ENCODE data around the gene NT5DC1.

DNA sequence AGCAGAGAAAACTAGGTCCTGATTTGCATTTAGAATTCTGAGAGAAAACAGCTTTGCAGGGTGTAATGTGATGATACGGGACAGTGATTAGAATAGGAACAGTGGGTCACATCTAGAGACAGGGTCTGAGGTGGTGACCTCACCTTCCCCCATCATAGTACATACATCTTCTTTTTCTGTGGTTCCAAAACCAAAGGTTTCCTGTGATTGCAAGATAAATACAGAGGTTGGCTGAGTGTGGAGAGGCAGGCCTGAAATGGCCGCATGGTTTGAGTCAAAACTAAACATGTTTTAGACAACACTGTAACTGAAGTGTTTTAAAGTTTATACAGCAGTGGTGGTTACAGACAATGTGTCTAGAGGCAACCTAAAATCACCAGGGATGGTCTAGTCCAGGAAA, 10.4 kb upstream of the NT5DC1 start:
- TF ChIP-seq, protein P1, sequence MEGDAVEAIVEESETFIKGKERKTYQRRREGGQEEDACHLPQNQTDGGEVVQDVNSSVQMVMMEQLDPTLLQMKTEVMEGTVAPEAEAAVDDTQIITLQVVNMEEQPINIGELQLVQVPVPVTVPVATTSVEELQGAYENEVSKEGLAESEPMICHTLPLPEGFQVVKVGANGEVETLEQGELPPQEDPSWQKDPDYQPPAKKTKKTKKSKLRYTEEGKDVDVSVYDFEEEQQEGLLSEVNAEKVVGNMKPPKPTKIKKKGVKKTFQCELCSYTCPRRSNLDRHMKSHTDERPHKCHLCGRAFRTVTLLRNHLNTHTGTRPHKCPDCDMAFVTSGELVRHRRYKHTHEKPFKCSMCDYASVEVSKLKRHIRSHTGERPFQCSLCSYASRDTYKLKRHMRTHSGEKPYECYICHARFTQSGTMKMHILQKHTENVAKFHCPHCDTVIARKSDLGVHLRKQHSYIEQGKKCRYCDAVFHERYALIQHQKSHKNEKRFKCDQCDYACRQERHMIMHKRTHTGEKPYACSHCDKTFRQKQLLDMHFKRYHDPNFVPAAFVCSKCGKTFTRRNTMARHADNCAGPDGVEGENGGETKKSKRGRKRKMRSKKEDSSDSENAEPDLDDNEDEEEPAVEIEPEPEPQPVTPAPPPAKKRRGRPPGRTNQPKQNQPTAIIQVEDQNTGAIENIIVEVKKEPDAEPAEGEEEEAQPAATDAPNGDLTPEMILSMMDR (IDR thresholded peaks at IDR 0.05 in 4 of 5, conservative IDR thresholded peaks at IDR 0.05 in 1 of 5): no peak
- TF ChIP-seq POLR2A (IDR thresholded peaks at IDR 0.05): no peak
